K562 (cell line): ENCODE data around the gene CSNK1A1. TPM values are rescaled to one million over a fixed set of nuclear protein-coding genes. Genes with fewer than 3 reads are reported as not detected.

ENCODE experiments used
- HINFP ChIP-seq: fragments of 450-650 bp; conservative IDR thresholded peaks from 2 replicates; pipeline ENCODE4 v1.6.1; 2016; ENCODE audit warnings: missing genetic modification characterization, low read depth, mild to moderate bottlenecking, control low read depth, missing compliant biosample characterization
- MCM2 ChIP-seq: fragments of 450-650 bp; IDR thresholded peaks from 2 replicates; pipeline ENCODE4 v1.6.1; 2017; ENCODE audit warnings: low read depth, mild to moderate bottlenecking
- MXI1 ChIP-seq: IDR thresholded peaks from 2 replicates; pipeline ENCODE4 v1.6.1; 2011; ENCODE audit warnings: low read depth, mild to moderate bottlenecking, improper control_type of control experiment, low read length
- MYBL2 ChIP-seq, 2 experiments: fragments of 450-650 bp in 1 of 2; sonication (generic) in 1 of 2; formaldehyde crosslinking in 1 of 2; IDR thresholded peaks; 2 replicates each; pipeline versions ENCODE4 v1.6.1 to v1.8.1; 2017 to 2022; ENCODE audit warnings: borderline replicate concordance in 1 of 2, inconsistent platforms in 1 of 2, low read depth in 1 of 2, mild to moderate bottlenecking in 1 of 2, missing genetic modification reagents in 1 of 2, moderate library complexity in 1 of 2
- NONO ChIP-seq, 2 experiments: fragments of 200-400 bp in 1 of 2; fragments of 450-650 bp in 1 of 2; formaldehyde crosslinking in 1 of 2; IDR thresholded peaks; 2 replicates each; pipeline ENCODE4 v1.6.1; 2017; ENCODE audit warnings: low read depth in 2 of 2, mild to moderate bottlenecking in 2 of 2, moderate library complexity in 2 of 2, low read length in 1 of 2
- SREBF2 ChIP-seq: sonication (generic); formaldehyde crosslinking; IDR thresholded peaks from 2 replicates; pipeline ENCODE4 v1.4.0; 2020; ENCODE audit warnings: mild to moderate bottlenecking, missing genetic modification reagents
- ZBTB5 ChIP-seq: fragments of 450-650 bp; IDR thresholded peaks from 2 replicates; pipeline ENCODE4 v1.6.1; 2017; ENCODE audit warnings: antibody characterized with exemption
- ZNF316 ChIP-seq: fragments of 450-650 bp; IDR thresholded peaks from 2 replicates; pipeline ENCODE4 v1.6.1; 2016
- ZNF766 ChIP-seq: fragments of 200-800 bp; sonication (Bioruptor generic); conservative IDR thresholded peaks from 2 replicates; pipeline ENCODE4 v1.6.1; 2016; ENCODE audit warnings: missing genetic modification characterization, missing compliant biosample characterization
- polyA plus RNA-seq, 8 experiments: library from polyadenylated mRNA; depleted of rRNA in 4 of 8; stranded (reverse) in 5 of 8; unstranded in 3 of 8; fragments of >200 nt; fragmentation: Nextera tagmentation in 2 of 8; fragmentation: Illumina TruSeq in 1 of 8; extraction: Ambion mirVana in 2 of 8; extraction: Trizol in 1 of 8; gene quantifications; 2 replicates each; pipeline versions ENCODE4 v1.2.1 to v1.2.3, GENCODE V29; 2011 to 2014; ENCODE audit warnings: inconsistent platforms in 1 of 8, missing spikeins in 1 of 8
- total RNA-seq, 7 experiments: library from RNA; depleted of rRNA in 6 of 7; stranded (reverse); fragments of >200 nt in 6 of 7; fragmentation: Illumina TruSeq in 2 of 7; extraction: Trizol in 2 of 7; gene quantifications; 2 replicates each; pipeline versions ENCODE4 v1.2.1 to v1.2.3, GENCODE V29; 2011 to 2021; ENCODE audit warnings: low replicate concordance in 1 of 7
- TF ChIP-seq, protein P1 (sequence below), 2 experiments: fragments of 450-650 bp; formaldehyde crosslinking in 1 of 2; IDR thresholded peaks; 2 replicates each; pipeline versions ENCODE4 v1.4.0 to v1.6.1; 2014 to 2020; ENCODE audit warnings: mild to moderate bottlenecking in 2 of 2, borderline replicate concordance in 1 of 2, low read depth in 1 of 2
- TF ChIP-seq, protein P2 (sequence below): sonication (generic); formaldehyde crosslinking; IDR thresholded peaks from 2 replicates; pipeline ENCODE4 v1.8.1; 2023; ENCODE audit warnings: mild to moderate bottlenecking, missing genetic modification reagents

Gene CSNK1A1
- total and polyA plus RNA-seq, 9 of the 15 experiments (the other 6 are each of a cell fraction or from before 2014, with no cell fraction given), result 49.1 to 196 (median 154) TPM

- TF ChIP-seq, protein P1, sequence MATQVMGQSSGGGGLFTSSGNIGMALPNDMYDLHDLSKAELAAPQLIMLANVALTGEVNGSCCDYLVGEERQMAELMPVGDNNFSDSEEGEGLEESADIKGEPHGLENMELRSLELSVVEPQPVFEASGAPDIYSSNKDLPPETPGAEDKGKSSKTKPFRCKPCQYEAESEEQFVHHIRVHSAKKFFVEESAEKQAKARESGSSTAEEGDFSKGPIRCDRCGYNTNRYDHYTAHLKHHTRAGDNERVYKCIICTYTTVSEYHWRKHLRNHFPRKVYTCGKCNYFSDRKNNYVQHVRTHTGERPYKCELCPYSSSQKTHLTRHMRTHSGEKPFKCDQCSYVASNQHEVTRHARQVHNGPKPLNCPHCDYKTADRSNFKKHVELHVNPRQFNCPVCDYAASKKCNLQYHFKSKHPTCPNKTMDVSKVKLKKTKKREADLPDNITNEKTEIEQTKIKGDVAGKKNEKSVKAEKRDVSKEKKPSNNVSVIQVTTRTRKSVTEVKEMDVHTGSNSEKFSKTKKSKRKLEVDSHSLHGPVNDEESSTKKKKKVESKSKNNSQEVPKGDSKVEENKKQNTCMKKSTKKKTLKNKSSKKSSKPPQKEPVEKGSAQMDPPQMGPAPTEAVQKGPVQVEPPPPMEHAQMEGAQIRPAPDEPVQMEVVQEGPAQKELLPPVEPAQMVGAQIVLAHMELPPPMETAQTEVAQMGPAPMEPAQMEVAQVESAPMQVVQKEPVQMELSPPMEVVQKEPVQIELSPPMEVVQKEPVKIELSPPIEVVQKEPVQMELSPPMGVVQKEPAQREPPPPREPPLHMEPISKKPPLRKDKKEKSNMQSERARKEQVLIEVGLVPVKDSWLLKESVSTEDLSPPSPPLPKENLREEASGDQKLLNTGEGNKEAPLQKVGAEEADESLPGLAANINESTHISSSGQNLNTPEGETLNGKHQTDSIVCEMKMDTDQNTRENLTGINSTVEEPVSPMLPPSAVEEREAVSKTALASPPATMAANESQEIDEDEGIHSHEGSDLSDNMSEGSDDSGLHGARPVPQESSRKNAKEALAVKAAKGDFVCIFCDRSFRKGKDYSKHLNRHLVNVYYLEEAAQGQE (IDR thresholded peaks at IDR 0.05; ENCODE audit: borderline replicate concordance), result peak; percentile 70
- TF ChIP-seq, protein P1 (CRISPR knock-in tag; IDR thresholded peaks at IDR 0.05; ENCODE audit: low read depth), result no peak
- TF ChIP-seq MXI1 (no peak), HINFP (tag) (no peak), MCM2 (no peak), ZBTB5 (no peak), ZNF766 (0 out of 2 replicates have a peak, but pooled peaks have one; percentile 30), ZNF316 (no peak), SREBF2 (no peak), NONO (IDR thresholded peaks at IDR 0.05; ENCODE audit: low read depth in 2 of 2, low read length in 1 of 2) (no peak), MYBL2 (IDR thresholded peaks at IDR 0.05; ENCODE audit: low read depth) (no peak), MYBL2 (CRISPR knock-in tag; IDR thresholded peaks at IDR 0.05; ENCODE audit: borderline replicate concordance) (no peak)
- TF ChIP-seq, protein P2, sequence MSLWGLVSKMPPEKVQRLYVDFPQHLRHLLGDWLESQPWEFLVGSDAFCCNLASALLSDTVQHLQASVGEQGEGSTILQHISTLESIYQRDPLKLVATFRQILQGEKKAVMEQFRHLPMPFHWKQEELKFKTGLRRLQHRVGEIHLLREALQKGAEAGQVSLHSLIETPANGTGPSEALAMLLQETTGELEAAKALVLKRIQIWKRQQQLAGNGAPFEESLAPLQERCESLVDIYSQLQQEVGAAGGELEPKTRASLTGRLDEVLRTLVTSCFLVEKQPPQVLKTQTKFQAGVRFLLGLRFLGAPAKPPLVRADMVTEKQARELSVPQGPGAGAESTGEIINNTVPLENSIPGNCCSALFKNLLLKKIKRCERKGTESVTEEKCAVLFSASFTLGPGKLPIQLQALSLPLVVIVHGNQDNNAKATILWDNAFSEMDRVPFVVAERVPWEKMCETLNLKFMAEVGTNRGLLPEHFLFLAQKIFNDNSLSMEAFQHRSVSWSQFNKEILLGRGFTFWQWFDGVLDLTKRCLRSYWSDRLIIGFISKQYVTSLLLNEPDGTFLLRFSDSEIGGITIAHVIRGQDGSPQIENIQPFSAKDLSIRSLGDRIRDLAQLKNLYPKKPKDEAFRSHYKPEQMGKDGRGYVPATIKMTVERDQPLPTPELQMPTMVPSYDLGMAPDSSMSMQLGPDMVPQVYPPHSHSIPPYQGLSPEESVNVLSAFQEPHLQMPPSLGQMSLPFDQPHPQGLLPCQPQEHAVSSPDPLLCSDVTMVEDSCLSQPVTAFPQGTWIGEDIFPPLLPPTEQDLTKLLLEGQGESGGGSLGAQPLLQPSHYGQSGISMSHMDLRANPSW (CRISPR knock-in tag), result no peak
Measured at GRCh38 chr5:149549461-149550267, 1.6 kb downstream of the CSNK1A1 start (continued).
